IMR-90 (cell line): ENCODE data around the gene SPAG16.

ENCODE experiments used
- BHLHE40 ChIP-seq: fragments of 150-350 bp; IDR thresholded peaks from 2 replicates; pipeline ENCODE4 v1.6.1; 2016; ENCODE audit warnings: mild to moderate bottlenecking, low read depth, low read length
- CEBPB ChIP-seq: IDR thresholded peaks from 2 replicates; pipeline ENCODE4 v1.6.1; 2012; ENCODE audit warnings: low read depth, low read length, improper control_type of control experiment
- CHD1 ChIP-seq: IDR thresholded peaks from 2 replicates; pipeline ENCODE4 v1.6.1; 2012; ENCODE audit warnings: low read depth, low read length, improper control_type of control experiment
- CTCF ChIP-seq: conservative IDR thresholded peaks from 2 replicates; pipeline ENCODE4 v1.5.1; 2012; ENCODE audit warnings: mild to moderate bottlenecking, low read depth, low read length, improper control_type of control experiment
- MAFK ChIP-seq: IDR thresholded peaks from 2 replicates; pipeline ENCODE4 v1.6.1; 2012; ENCODE audit warnings: low read depth, low read length, improper control_type of control experiment
- MAZ ChIP-seq: IDR thresholded peaks from 2 replicates; pipeline ENCODE4 v1.6.1; 2012; ENCODE audit warnings: low read depth, mild to moderate bottlenecking, low read length, improper control_type of control experiment, moderate library complexity, borderline replicate concordance
- POLR2A ChIP-seq: IDR thresholded peaks from 2 replicates; pipeline ENCODE4 v1.6.1; 2012; ENCODE audit warnings: mild to moderate bottlenecking, low read depth, low read length
- RCOR1 ChIP-seq: IDR thresholded peaks from 2 replicates; pipeline ENCODE4 v1.6.1; 2012; ENCODE audit warnings: mild to moderate bottlenecking, low read length, improper control_type of control experiment; ENCODE audit not compliant: insufficient replicate concordance
- SMC3 ChIP-seq: fragments of 150-350 bp; IDR thresholded peaks from 2 replicates; pipeline ENCODE4 v1.6.1; 2016; ENCODE audit warnings: low read depth, mild to moderate bottlenecking, antibody characterized with exemption, low read length, moderate library complexity

- TF ChIP-seq CTCF = no peak
- no peak for TF ChIP-seq BHLHE40
- TF ChIP-seq MAFK = no peak
- TF ChIP-seq RCOR1 = no peak
- TF ChIP-seq POLR2A = no peak
- TF ChIP-seq MAZ = no peak
- TF ChIP-seq CHD1 = no peak
- TF ChIP-seq SMC3 = no peak
- no peak for TF ChIP-seq CEBPB
Observed at GRCh38 chr2:214100488-214100887, 816.2 kb downstream of the SPAG16 start.
